ENCODE results near the gene CLCF1.

Gene CLCF1

GRCh38 chr11:67316882-67317204 is 56.6 kb downstream of the CLCF1 start:
- ATAC-seq (ENCODE audit: low read depth): no peak

GRCh38 chr11:67315325-67315909 is 58.0 kb downstream of the CLCF1 start:
- peak overlapping the region; percentile 22 for H3K4me3 Mint-ChIP-seq
- no peaks in the 10 kb centered on the region for H3K27me3 Mint-ChIP-seq
- H3K27ac Mint-ChIP-seq: no peak overlapping the region
- ATAC-seq (ENCODE audit: low read depth): no peak
- H3K4me1 Mint-ChIP-seq: peaks cover 16% of the 10 kb centered on the region
- DNase-seq (ENCODE audit: low spot score in 2 of 2): no peak
- H3K9me3 Mint-ChIP-seq: no peaks in the 10 kb centered on the region
- no peaks in the 10 kb centered on the region for H3K36me3 Mint-ChIP-seq

More at GRCh38 chr11:67316882-67317204, 56.6 kb downstream of the CLCF1 start:
- H3K27me3 Mint-ChIP-seq: no peaks in the 10 kb centered on the region
- peak overlapping the region; percentile 99 for H3K4me3 Mint-ChIP-seq
- DNase-seq (ENCODE audit: low spot score in 2 of 2): no peak
- H3K27ac Mint-ChIP-seq: no peak overlapping the region
- no peaks in the 10 kb centered on the region for H3K36me3 Mint-ChIP-seq
- H3K9me3 Mint-ChIP-seq: no peaks in the 10 kb centered on the region
- peaks cover 16% of the 10 kb centered on the region for H3K4me1 Mint-ChIP-seq

- Mint-ChIP-seq H3K36me3 (no peaks in the 10 kb centered on the region), H3K9me3 (no peaks in the 10 kb centered on the region), H3K4me3 (no peak overlapping the region), H3K27me3 (no peaks in the 10 kb centered on the region), H3K27ac (peak overlapping the region; percentile 39), H3K4me1 (peaks cover 15% of the 10 kb centered on the region)
- ATAC-seq (ENCODE audit: low read depth) (no peak), DNase-seq (ENCODE audit: low spot score in 2 of 2) (no peak)
Observed at GRCh38 chr11:67314218-67314617, 59.2 kb downstream of the CLCF1 start.
